GM21737 (cell line): ENCODE measurements around the gene GPR141.
A peak's percentile ranks its signal among the peaks of the same experiment; 100 is the strongest.
"Not testable (repeated sequence)": the region's sequence is repeated elsewhere in the genome, so short reads cannot be mapped to it uniquely, and the experiment has no call there.

Source experiments
- ATAC-seq: cut with Tn5 transposase; IDR thresholded peaks from one replicate; pipeline ENCODE4 v1.9.1; 2021; ENCODE audit warnings: mild to moderate bottlenecking, moderate library complexity; ENCODE audit not compliant: unreplicated experiment

Gene GPR141

DNA sequence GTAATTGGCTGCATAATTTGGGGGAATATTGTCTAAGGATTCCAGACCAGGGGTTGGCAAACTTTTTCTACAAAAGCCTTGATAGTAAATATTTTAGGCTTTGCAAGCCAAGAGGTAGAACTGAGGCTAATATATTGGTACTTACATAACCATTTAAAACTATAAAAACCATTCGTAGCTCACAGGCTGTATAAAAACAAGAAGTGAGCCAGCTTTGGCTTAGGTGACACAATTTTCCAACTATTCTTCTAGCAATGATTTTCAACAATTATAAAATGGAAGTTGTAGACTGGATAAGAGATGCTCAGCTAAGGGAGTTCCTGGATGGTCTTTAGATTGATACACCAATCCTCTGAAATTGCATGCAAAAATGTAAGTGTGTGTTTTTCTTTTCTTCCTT, 1.4 kb downstream of the GPR141 start:
- no peak for ATAC-seq

DNA sequence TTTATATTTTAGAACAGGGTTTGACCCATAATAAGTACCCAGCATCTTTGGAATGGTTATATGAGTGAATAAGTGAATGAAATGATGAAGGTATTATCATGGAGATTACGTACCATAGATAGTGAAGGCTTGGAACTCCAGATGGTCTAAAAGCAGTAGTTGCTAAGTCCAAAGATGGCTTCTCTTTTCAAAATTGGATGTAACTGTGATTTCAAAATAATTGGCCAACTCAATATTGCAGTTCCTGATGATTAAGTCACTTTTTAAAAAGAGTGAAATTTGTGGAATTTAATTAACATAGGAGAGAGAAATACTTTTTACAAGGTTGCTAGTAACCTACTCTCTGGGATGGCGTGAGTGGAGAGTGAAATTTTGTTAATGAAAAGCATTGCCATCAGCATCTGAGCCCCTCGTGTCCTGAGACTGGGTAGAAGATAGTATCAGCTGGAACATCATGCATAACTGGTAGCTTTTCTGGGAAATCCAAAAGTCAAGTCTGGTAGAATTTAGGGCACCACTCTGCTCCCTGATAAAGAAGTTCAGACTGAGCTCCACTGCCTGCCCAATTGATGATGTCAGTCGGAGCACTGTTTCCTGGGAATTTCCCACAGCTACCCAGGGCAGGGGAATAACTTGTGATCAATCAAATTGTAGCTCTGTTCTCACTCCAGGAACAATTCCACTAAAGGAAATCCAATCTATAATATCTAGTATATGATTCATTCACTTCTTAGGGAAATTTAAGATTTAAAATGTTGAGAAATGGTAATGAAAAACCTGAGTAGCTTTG, 3.2 kb downstream of the GPR141 start:
- ATAC-seq, result no peak

DNA sequence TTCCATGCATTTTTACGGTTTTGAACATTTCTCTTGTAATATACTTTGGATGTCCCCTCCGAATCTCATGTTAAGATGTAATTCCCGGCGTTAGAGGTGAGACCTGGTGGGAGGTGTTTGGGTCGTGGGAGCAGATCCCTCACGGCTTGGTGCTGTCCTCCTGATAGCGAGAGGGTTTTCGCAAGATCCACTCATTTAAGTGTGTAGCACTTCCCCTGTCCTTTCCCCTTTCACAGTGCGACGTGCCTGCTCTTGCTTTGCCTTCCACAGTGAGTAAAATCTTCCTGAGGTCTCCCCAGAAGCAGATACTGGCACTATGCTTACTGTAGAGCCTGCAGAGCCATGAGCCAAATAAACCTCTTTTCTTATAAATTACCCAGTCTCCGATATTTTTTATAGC, 6.6 kb downstream of the GPR141 start:
- no peak for ATAC-seq

DNA sequence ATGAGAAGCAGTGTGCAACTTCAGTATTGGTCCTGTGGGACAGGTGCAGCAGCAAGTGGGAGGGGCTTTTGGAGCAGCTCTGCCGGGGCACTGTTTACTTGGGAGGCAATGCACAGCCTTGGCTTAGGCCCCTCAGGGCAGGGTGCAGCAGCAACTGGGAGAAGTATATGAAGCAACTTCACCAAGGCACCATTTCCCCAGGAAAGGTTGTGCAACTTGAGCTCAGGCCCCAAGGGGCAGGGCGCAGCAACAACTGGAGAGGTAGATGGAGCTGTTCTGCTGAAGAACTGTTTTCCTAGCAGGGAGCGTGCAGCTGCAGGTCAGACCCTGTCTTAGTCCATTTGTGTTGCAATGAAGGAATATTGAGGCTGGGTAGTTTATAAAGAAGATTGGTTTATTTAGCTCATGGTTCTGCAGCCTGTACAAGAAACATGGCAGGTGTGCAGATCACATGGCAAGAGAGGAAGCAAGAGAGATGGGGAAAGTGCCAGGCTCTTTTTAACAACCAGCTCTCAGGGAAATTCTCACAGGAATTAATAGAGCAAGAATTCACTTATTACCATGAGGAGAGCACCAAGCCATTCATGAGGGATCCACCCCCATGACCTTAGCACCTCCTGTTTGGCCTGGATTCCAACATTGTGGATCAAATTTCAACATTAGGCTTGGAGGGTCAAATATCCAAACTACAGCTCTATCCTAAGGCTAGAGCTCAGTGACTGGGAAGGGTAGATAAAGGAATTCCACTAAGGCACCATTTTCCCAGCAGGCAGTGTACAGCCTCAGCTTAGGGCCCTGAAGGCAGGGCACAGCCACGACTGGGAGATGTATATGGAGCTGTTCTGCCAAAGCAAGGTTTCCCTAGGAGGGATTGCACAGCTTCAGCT, 10.9 kb downstream of the GPR141 start:
- no peak for ATAC-seq

DNA sequence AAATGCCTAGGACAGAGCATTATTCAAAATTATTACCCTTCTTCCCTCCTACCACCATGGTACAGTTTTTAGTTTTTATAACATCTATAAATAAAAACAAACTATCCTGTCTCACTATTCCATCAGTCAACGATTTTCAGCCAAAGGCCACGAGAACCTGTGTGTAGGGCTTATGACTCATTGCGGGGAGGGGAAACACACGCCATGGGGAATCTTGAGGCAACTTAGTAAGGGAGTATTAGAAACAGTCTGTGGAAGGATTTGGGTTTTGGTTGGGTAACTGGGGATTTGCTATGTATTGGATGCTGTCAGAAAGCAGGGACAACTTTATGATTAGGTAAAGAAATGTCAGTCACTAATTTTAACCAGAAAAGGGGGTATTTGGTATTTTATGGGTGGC, 14.7 kb downstream of the GPR141 start:
- ATAC-seq, result no peak

DNA sequence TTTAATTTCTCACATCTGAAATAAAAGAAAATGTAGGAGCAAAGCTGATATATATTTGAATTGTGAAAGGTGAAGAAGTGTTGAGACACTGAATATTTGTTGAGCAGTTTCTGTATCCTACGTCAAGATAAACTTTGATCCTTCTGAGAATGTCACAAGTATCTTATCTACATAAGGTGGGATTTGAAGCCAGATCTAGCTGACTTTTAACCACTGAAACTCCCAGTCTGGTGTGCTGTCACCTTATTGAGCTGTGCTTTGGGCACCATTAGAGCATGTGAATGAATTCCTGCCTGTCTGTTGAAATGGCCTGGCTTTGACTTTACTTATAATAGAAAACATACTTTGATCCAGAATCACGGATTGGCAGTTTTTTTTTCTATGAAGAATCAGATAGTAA, 15.2 kb downstream of the GPR141 start:
- no peak for ATAC-seq

DNA sequence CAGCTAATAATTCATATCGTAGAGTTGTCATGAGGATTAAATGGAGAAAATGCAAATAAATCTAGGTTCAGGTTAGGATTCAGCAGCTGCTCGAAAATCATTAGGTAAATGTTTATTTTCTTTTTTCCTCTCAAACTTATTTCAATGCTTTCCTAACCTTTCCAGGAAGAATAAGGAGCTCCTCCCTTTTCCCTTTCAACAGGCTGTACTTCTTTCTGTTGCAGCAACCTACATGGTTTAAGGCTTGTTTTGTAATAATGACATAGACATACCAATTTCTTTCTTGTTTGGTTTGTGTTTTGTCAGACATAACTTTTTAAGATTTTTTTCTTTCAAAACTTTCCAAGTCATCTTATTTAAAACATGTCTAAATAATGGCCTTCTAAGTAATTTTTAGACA, 18.2 kb downstream of the GPR141 start:
- ATAC-seq, result no peak

DNA sequence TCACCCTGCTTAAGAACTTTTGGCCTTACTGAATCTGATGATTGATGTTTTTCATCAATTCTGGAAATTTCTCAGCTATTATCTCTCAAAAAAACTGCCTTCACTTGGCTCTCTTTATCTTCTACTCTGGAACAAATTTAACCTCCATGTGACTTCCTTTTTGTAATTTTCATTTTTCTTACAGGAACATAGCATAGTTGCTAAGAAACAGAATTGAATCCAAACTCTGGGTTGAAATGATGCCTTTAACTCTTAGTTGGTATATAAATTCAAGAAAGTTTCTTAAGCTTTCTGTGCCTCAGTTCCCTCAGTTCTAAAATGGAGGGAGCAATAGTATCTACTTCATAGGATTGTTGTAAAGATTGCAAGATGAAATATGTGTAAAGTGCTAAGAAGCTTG, 19.8 kb downstream of the GPR141 start:
- ATAC-seq, result no peak

DNA sequence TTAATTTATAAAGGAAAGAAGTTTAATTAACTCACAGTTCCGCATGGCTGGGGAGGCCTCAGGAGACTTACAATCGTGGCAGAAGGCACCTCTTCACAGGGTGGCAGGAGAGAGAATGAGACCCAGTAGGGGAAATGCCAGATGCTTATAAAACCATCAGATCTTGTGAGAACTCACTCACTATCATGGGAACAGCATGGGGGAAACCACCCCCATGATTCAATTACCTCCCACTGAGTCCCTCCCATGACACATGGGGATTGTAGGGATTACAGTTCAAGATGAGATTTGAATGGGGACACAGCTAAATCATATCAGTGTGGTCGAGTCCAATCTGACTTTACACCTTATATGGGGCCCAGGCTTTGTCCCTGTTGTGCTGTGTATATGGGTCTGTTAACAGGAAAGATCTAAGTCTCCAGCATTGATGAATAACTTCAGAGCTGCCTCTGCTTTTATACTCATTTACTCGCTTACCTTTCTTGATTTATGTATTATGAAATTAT, 20.8 kb downstream of the GPR141 start:
- not testable (repeated sequence) for ATAC-seq

DNA sequence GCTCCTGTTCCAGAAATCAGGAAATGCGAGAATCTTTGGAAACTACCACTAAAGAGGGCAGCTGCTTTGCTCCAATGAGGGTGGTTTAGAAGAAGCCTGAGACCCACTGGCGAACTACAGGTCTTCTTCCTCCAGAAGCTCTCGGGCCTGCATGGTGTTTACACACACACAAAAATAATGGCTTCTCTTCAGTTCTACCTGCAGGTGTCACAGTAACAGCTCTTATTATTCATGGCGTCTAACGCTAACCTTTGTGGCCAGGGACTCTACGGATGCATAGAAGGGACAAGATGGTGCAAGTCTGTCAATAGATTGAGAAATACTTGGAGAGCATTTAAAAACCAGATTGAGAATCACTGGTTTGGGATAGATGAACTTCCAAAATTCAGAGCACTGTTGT, 22.4 kb downstream of the GPR141 start:
- ATAC-seq, result no peak

DNA sequence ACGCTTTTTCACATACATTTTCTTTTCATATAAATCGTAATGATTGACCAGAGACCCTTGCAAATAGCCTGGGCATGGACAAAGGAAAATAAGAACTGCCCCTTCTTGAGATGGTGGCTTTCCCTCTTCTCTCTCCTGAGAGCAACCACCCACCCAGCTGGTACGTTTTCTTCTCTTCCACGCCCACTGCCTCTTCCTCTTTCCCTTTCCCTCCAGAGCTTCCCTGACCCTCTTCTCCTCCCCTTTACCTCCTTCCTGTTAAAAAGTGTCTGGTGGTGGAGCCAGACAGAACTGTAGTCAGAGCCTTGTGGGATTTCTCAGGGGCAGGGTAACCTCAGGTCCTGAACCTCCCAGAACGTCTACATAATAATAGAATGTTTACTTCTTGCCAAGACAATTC, 23.2 kb downstream of the GPR141 start:
- no peak for ATAC-seq

DNA sequence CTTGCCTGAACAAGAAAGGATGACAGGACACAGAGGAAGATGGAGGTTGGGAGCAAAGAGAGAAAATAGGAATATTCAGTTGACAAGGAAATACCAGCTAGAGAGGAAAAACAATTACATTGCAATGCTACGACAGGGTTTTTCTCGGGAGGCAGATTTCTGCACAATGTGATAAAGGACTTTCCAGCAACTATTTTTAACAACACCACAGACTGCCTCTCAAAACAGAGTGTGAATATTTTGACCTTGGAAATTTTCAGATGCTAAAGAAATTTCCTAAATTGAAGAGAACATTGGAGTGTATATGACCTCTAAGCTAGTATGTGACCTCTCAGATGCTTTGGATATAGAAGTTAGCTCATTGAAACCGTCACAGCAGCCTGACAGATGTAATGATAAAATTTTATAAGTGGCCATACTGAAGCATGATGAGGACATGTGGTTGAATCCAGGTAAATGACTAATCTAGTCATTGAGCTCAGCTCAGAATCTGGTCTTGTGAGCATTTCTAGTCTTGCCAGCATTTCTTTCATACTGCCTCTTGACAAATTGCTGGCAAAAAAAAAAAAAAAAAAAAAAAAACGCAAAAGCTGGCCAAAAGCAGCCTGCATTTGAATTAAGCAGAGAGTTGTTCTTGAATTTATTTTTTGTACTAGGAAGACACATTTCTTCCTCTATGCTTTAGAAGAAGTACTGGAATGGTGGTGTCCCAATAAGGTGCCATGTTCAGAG, 24.4 kb downstream of the GPR141 start:
- ATAC-seq, result no peak

DNA sequence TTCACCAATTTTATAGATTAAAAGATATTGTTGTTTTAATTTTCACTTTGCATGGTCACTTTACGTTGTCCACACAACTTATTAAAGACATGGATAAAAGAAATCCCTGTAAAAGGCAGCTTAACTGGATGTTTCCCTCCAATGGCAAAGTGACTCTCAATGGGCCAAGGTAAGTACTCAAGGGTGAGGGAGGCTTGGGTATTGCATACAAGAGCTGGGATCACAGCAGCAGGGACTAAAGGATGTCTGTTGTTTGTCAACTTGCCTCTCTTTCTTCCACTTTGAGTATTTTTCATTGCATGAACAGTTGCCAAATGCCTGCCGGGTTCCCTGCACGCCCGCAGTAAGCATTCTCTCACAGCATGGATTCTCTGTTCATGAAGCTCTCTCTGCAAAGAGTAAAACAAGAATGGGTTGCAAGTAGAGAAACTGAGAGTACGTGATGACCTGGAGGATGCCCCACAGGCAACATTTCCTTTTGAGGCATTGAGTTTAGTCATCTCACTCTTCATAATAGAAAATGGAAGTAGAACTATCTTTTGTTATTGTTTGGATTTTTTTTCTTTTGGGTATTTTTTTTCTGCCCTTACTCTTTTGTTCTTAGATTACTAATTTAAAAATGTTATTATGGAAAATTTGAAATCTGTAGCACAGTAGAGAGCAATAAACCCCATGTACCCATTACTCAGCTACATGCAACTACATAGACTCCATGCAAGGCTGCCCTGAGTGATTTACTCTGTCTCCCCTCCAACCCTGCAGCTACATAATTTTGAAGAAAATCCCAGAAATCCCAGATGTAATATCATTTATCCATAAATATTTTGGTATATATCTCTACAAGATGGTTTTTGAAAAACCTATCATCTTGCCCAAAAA, 26.3 kb downstream of the GPR141 start:
- ATAC-seq, result peak; percentile 96

DNA sequence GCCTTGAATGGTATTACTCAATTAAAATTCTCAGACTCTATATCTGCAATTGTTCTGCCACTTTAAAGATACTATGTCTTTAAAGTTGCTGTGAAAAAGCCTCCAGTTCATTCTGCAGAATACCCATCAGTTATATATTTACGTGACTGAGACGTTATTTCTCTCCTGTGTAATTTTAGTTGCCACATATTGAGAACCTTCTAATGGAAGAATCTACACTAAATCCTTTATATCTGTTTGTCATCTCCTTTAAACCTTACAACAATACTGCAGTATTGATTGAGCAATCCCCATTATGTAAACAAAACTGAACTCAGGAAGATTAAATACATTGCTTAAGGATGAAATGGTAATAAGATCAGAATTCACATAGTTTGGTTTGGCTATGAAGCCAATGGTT, 30.0 kb downstream of the GPR141 start:
- no peak for ATAC-seq

DNA sequence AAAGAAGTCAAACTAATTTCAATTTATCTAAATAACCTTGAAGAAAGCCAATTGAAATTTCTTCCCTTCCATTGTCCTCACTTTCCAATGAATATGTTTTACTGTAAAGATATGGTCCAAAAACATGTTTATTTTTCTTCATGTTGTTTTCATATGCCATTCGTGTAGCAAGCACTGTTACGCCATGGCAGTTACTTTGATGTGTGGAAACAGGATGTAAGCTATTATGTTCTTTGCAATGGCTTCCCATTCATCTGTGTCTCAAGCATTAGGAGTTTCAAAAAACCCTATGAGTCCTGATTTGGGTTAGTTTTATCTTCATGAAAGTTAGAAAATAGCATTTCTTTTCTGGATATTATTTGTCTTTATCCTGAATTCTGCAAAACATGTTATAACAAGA, 31.0 kb downstream of the GPR141 start:
- no peak for ATAC-seq

DNA sequence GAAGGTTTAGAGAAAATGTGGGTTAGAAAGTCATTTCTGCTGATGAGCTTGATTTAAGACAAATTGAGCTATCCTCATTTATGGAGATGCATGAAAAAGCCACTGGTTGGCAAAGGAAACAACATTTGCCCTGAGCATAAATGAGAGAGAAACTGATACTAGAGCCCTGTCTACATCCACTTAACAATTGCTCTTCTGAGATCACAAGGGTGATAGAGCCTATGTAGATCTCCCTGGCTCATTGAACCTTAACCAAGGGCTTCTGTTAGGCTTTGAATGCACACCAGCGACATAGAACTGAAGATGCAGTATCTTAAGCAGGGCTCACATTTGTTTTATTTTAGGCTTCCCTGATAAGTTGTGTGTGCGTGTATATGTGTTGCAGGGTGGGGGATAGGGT, 35.0 kb downstream of the GPR141 start:
- peak; percentile 52 for ATAC-seq

DNA sequence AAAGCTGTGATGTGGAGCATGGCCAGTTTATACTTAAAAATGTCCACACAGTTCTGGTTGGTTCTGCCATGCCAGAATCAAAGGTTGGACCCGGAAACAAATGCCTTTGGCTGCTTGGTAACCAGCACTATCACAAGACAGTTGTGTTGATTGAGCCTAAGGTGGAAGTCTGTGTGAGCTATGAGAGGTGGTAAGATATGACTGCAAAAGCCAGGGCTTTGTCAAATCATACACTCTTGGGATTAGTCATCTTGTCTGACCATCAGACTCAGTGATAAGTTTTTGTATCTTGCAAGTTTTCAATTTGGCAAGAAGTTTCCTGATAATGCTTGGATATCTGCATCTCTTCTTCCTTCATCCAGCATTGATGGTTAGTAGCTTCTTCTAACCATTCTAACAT, 35.5 kb downstream of the GPR141 start:
- ATAC-seq, result peak; percentile 81

DNA sequence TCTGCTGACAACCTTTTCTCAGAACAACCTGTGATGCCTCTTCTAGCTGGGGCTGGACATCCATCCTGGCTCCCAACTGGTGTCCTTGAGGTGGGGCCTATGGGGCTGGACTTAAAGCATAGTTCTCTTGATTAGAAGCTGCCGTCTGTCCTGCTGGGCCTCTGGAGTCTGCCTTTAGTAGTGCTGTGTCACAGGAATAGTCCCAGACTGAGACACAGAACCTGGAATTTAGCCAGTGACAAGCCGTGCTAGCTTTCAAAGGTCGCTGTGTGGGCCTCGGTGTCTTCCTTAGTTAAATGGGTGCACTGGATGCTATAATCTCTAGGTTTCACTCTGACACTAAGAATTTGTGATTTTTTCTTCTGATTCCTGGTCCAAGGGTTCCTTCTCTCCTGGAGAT, 41.2 kb downstream of the GPR141 start:
- ATAC-seq, result no peak

DNA sequence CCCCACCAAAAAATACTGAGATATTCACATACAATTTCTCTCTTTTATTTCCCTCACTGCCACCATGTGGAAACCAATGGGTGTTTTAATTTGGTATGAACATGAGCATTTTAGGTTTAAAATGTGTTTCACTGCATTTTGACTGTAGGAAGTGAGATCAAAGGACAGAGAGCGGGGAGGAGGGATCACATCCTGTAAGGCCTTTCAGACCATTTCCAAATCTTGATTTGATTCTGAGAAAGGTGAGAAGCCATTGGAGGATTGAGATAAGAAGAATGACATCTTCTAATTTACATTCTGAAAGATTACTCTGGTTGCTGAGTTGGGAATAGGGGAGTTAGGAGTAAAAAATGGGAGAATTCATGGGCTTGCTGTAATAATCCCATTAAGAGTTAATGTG, 42.5 kb downstream of the GPR141 start:
- ATAC-seq, result no peak

DNA sequence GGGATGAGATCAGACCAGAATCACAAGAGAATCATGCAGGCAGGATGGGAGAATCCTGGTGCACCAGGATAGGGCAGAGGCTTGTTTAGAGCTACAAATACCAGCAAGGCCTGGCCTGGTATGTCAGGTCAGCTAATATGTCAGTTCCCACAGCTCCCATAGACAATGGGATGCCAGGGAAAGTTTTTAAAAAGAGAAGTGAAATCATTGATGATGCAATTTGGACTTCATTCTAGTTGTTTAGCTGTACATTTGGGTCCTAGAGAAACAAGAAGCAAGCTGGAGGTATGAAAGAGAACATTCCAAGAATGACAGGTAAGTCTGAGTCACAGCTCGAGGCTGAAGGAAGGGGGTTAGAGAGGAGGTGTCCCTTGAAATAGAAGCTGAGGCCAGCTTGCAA, 45.2 kb downstream of the GPR141 start:
- no peak for ATAC-seq
